Amniotic stem cell (primary cell): ENCODE results near the gene FOXRED1.
"Not testable (repeated sequence)": the region's sequence is repeated elsewhere in the genome, so short reads cannot be mapped to it uniquely, and the experiment has no call there.

Experiments used
- DNase-seq: peaks from one replicate; lab custom pipeline; 2025; lab: John Stamatoyannopoulos, UW

The FOXRED1 gene

GRCh38 chr11:126277780-126278179, 8.8 kb downstream of the FOXRED1 start:
- no peak for DNase-seq

- no peak for DNase-seq
These were observed 10.2 kb downstream of the FOXRED1 start for GRCh38 chr11:126279191-126279590.

GRCh38 chr11:126280595-126280994, 11.6 kb downstream of the FOXRED1 start:
- DNase-seq: no peak

- no peak for DNase-seq
These were observed 12.3 kb downstream of the FOXRED1 start for GRCh38 chr11:126281245-126281644.

- DNase-seq: no peak
These were observed 12.8 kb downstream of the FOXRED1 start for GRCh38 chr11:126281666-126282175.

GRCh38 chr11:126282361-126282735, 13.4 kb downstream of the FOXRED1 start:
- DNase-seq: no peak

GRCh38 chr11:126282736-126283591, 14.0 kb downstream of the FOXRED1 start, which contains the start of gene TIRAP:
TSS of gene TIRAP (plus strand) at chr11:126283093. CDS start at chr11:126290895, 7,802 bp downstream.
- peak; percentile 21 for DNase-seq

GRCh38 chr11:126284829-126285228, 15.9 kb downstream of the FOXRED1 start:
- DNase-seq: peak; percentile 93

GRCh38 chr11:126288237-126288636, 19.3 kb downstream of the FOXRED1 start:
- no peak for DNase-seq

GRCh38 chr11:126290887-126291286, 21.9 kb downstream of the FOXRED1 start:
- no peak for DNase-seq

GRCh38 chr11:126293726-126294125, 24.8 kb downstream of the FOXRED1 start:
- no peak for DNase-seq

GRCh38 chr11:126297004-126297403, 28.1 kb downstream of the FOXRED1 start:
- no peak for DNase-seq

- DNase-seq: peak; percentile 76
These were observed 34.9 kb downstream of the FOXRED1 start, which contains the start of gene DCPS for GRCh38 chr11:126303623-126304456. TSS of gene DCPS (plus strand) at chr11:126304060. CDS start at chr11:126304081, 21 bp downstream.

GRCh38 chr11:126304457-126305075, 35.6 kb downstream of the FOXRED1 start:
- DNase-seq: peak; percentile 48

- DNase-seq: no peak
These were observed 36.7 kb downstream of the FOXRED1 start for GRCh38 chr11:126305699-126306098.

- DNase-seq: peak; percentile 53
These were observed 38.8 kb downstream of the FOXRED1 start for GRCh38 chr11:126307706-126308105.

- DNase-seq: no peak
These were observed 39.3 kb downstream of the FOXRED1 start for GRCh38 chr11:126308271-126308671.

- not testable (repeated sequence) for DNase-seq
These were observed 39.8 kb downstream of the FOXRED1 start for GRCh38 chr11:126308771-126309170.

GRCh38 chr11:126310200-126310991, 41.4 kb downstream of the FOXRED1 start:
- peak; percentile 33 for DNase-seq

- DNase-seq: no peak
These were observed 42.0 kb downstream of the FOXRED1 start for GRCh38 chr11:126310992-126311310.
